SH-SY5Y (cell line): ENCODE results near the gene NDRG4.

ENCODE experiments used
- GATA2 ChIP-seq: IDR thresholded peaks from 2 replicates; pipeline ENCODE4 v1.6.1; 2011; ENCODE audit warnings: mild to moderate bottlenecking, low read depth, low read length
- GATA3 ChIP-seq: IDR thresholded peaks from 2 replicates; pipeline ENCODE4 v1.6.1; 2011; ENCODE audit warnings: low read depth, mild to moderate bottlenecking, low read length, moderate library complexity

- no peak for TF ChIP-seq GATA3
- TF ChIP-seq GATA2: no peak
Measured at GRCh38 chr16:58454856-58455255, 45.1 kb upstream of the NDRG4 start.
